Measurements from ENCODE around the gene SDC3.

The SDC3 gene

GRCh38 chr1:30893776-30894507 lies 14.6 kb downstream of the SDC3 start:
- H3K4me3 Mint-ChIP-seq, result no peak overlapping the region
- H3K9me3 Mint-ChIP-seq, result peaks cover 3% of the 10 kb centered on the region
- no peaks in the 10 kb centered on the region for H3K36me3 Mint-ChIP-seq (ENCODE audit: low read depth)
- DNase-seq, result no peak
- ATAC-seq, result no peak
- H3K4me1 Mint-ChIP-seq, result no peaks in the 10 kb centered on the region
- H3K27me3 Mint-ChIP-seq, result peaks cover 21% of the 10 kb centered on the region
- no peak overlapping the region for H3K27ac Mint-ChIP-seq

- no peak overlapping the region for H3K4me3 Mint-ChIP-seq
- H3K9me3 Mint-ChIP-seq, result peaks cover 3% of the 10 kb centered on the region
- ATAC-seq (no peak), DNase-seq (no peak)
- H3K27me3 Mint-ChIP-seq, result peaks cover 21% of the 10 kb centered on the region
- no peaks in the 10 kb centered on the region for H3K4me1 Mint-ChIP-seq
- no peaks in the 10 kb centered on the region for H3K36me3 Mint-ChIP-seq (ENCODE audit: low read depth)
- H3K27ac Mint-ChIP-seq, result no peak overlapping the region
These were observed 15.9 kb downstream of the SDC3 start for GRCh38 chr1:30892671-30893073.

- no peak for DNase-seq
- H3K4me3 Mint-ChIP-seq, result no peak overlapping the region
- no peak for ATAC-seq
- no peaks in the 10 kb centered on the region for H3K36me3 Mint-ChIP-seq (ENCODE audit: low read depth)
- no peak overlapping the region for H3K27ac Mint-ChIP-seq
- H3K27me3 Mint-ChIP-seq, result peaks cover 21% of the 10 kb centered on the region
- H3K9me3 Mint-ChIP-seq, result peaks cover 3% of the 10 kb centered on the region
- no peaks in the 10 kb centered on the region for H3K4me1 Mint-ChIP-seq
These were observed 17.4 kb downstream of the SDC3 start for GRCh38 chr1:30891227-30891552.

- H3K27me3 Mint-ChIP-seq, result peaks cover 18% of the 10 kb centered on the region
- H3K36me3 Mint-ChIP-seq (ENCODE audit: low read depth), result no peaks in the 10 kb centered on the region
- peaks cover 2% of the 10 kb centered on the region for H3K4me1 Mint-ChIP-seq
- H3K4me3 Mint-ChIP-seq, result no peak overlapping the region
- DNase-seq (no peak), ATAC-seq (no peak)
- H3K27ac Mint-ChIP-seq, result no peak overlapping the region
- H3K9me3 Mint-ChIP-seq, result peaks cover 3% of the 10 kb centered on the region
These were observed 17.9 kb downstream of the SDC3 start for GRCh38 chr1:30890502-30891226.

GRCh38 chr1:30889511-30889910 lies 19.0 kb downstream of the SDC3 start:
- DNase-seq (no peak), ATAC-seq (no peak)
- Mint-ChIP-seq H3K4me1 (peaks cover 2% of the 10 kb centered on the region), H3K27me3 (peaks cover 21% of the 10 kb centered on the region), H3K36me3 (ENCODE audit: low read depth) (no peaks in the 10 kb centered on the region), H3K4me3 (no peak overlapping the region), H3K9me3 (peaks cover 3% of the 10 kb centered on the region), H3K27ac (no peak overlapping the region)

GRCh38 chr1:30888975-30889374 lies 19.6 kb downstream of the SDC3 start:
- peaks cover 1% of the 10 kb centered on the region for H3K9me3 Mint-ChIP-seq
- no peak overlapping the region for H3K4me3 Mint-ChIP-seq
- no peaks in the 10 kb centered on the region for H3K36me3 Mint-ChIP-seq (ENCODE audit: low read depth)
- DNase-seq (no peak), ATAC-seq (no peak)
- H3K4me1 Mint-ChIP-seq, result peaks cover 2% of the 10 kb centered on the region
- no peak overlapping the region for H3K27ac Mint-ChIP-seq
- peaks cover 24% of the 10 kb centered on the region for H3K27me3 Mint-ChIP-seq

GRCh38 chr1:30888391-30888790 lies 20.2 kb downstream of the SDC3 start:
- H3K27me3 Mint-ChIP-seq, result peaks cover 24% of the 10 kb centered on the region
- no peak for ATAC-seq

GRCh38 chr1:30887485-30888315 lies 20.9 kb downstream of the SDC3 start:
- H3K27me3 Mint-ChIP-seq, result peaks cover 26% of the 10 kb centered on the region
- no peaks in the 10 kb centered on the region for H3K36me3 Mint-ChIP-seq (ENCODE audit: low read depth)
- no peak overlapping the region for H3K27ac Mint-ChIP-seq

More at GRCh38 chr1:30888391-30888790, 20.2 kb downstream of the SDC3 start:
- Mint-ChIP-seq H3K9me3 (no peaks in the 10 kb centered on the region), H3K4me1 (peaks cover 2% of the 10 kb centered on the region), H3K27ac (no peak overlapping the region), H3K36me3 (ENCODE audit: low read depth) (no peaks in the 10 kb centered on the region), H3K4me3 (no peak overlapping the region)
- no peak for DNase-seq

GRCh38 chr1:30886710-30887428 lies 21.7 kb downstream of the SDC3 start:
- peaks cover 24% of the 10 kb centered on the region for H3K27me3 Mint-ChIP-seq
- ATAC-seq, result no peak

More at GRCh38 chr1:30887485-30888315, 20.9 kb downstream of the SDC3 start:
- H3K4me1 Mint-ChIP-seq, result peaks cover 2% of the 10 kb centered on the region
- H3K9me3 Mint-ChIP-seq, result no peaks in the 10 kb centered on the region
- DNase-seq, result no peak
- no peak overlapping the region for H3K4me3 Mint-ChIP-seq
- no peak for ATAC-seq

GRCh38 chr1:30885570-30886522 lies 22.7 kb downstream of the SDC3 start:
- Mint-ChIP-seq H3K4me1 (peaks cover 4% of the 10 kb centered on the region), H3K27me3 (peaks cover 27% of the 10 kb centered on the region), H3K4me3 (no peak overlapping the region), H3K27ac (no peak overlapping the region), H3K36me3 (ENCODE audit: low read depth) (no peaks in the 10 kb centered on the region), H3K9me3 (no peaks in the 10 kb centered on the region)
- ATAC-seq (no peak), DNase-seq (no peak)

More at GRCh38 chr1:30886710-30887428, 21.7 kb downstream of the SDC3 start:
- H3K9me3 Mint-ChIP-seq, result no peaks in the 10 kb centered on the region
- no peaks in the 10 kb centered on the region for H3K36me3 Mint-ChIP-seq (ENCODE audit: low read depth)
- no peak for DNase-seq
- no peak overlapping the region for H3K4me3 Mint-ChIP-seq
- H3K4me1 Mint-ChIP-seq, result peaks cover 2% of the 10 kb centered on the region
- H3K27ac Mint-ChIP-seq, result no peak overlapping the region

- H3K4me3 Mint-ChIP-seq, result no peak overlapping the region
- peaks cover 25% of the 10 kb centered on the region for H3K27me3 Mint-ChIP-seq
- no peaks in the 10 kb centered on the region for H3K36me3 Mint-ChIP-seq (ENCODE audit: low read depth)
- H3K9me3 Mint-ChIP-seq, result no peaks in the 10 kb centered on the region
- no peak overlapping the region for H3K27ac Mint-ChIP-seq
- no peak for ATAC-seq
- no peak for DNase-seq
- H3K4me1 Mint-ChIP-seq, result peaks cover 4% of the 10 kb centered on the region
These were observed 23.8 kb downstream of the SDC3 start for GRCh38 chr1:30884723-30885122.

- Mint-ChIP-seq H3K4me1 (peaks cover 4% of the 10 kb centered on the region), H3K4me3 (no peak overlapping the region), H3K9me3 (no peaks in the 10 kb centered on the region), H3K36me3 (ENCODE audit: low read depth) (no peaks in the 10 kb centered on the region), H3K27ac (no peak overlapping the region), H3K27me3 (peaks cover 27% of the 10 kb centered on the region)
- no peak for ATAC-seq
- no peak for DNase-seq
These were observed 25.0 kb downstream of the SDC3 start for GRCh38 chr1:30883389-30884172.

Data from activated naive CD8-positive, alpha-beta T cell treated with anti-CD3 and anti-CD28 coated beads, Interleukin-2, amount 50 U/mL, for 24 hours (primary cell).